GM12878 (cell line): ENCODE measurements around the gene UBE2D3. TPM values are rescaled to one million over a fixed set of nuclear protein-coding genes. Genes with fewer than 3 reads are reported as not detected.

Experiments
- ATF7 ChIP-seq: fragments of 450-650 bp; IDR thresholded peaks from 2 replicates; pipeline ENCODE4 v1.6.1; 2016; ENCODE audit warnings: low read depth, mild to moderate bottlenecking
- CBFB ChIP-seq: IDR thresholded peaks from 2 replicates; pipeline ENCODE4 v1.6.1; 2016; ENCODE audit warnings: antibody characterized with exemption, low read depth
- HDAC2 ChIP-seq: fragments of 200-600 bp; sonication (generic); IDR thresholded peaks from 2 replicates; pipeline ENCODE4 v1.6.1; 2017
- KLF5 ChIP-seq: fragments of 450-650 bp; IDR thresholded peaks from 2 replicates; pipeline ENCODE4 v1.6.1; 2014; ENCODE audit warnings: mild to moderate bottlenecking; ENCODE audit not compliant: partially characterized antibody
- MYC ChIP-seq: IDR thresholded peaks from 2 replicates; pipeline ENCODE4 v1.6.1; 2011; ENCODE audit warnings: mild to moderate bottlenecking, low read length, moderate library complexity, inconsistent platforms; ENCODE audit not compliant: insufficient read depth, insufficient replicate concordance, insufficient read length, severe bottlenecking
- NR2C1 ChIP-seq: fragments of 450-650 bp; IDR thresholded peaks from 2 replicates; pipeline ENCODE4 v1.6.1; 2017; ENCODE audit warnings: antibody characterized with exemption, mild to moderate bottlenecking, moderate library complexity
- NRF1 ChIP-seq: conservative IDR thresholded peaks from 2 replicates; pipeline ENCODE4 v1.6.1; 2011; ENCODE audit warnings: mild to moderate bottlenecking, low read depth, low read length, improper control_type of control experiment
- SIX5 ChIP-seq: IDR thresholded peaks from 2 replicates; pipeline ENCODE4 v1.6.1; 2011; ENCODE audit warnings: mild to moderate bottlenecking, low read depth, low read length, moderate library complexity; ENCODE audit not compliant: severe bottlenecking
- SMAD5 ChIP-seq: IDR thresholded peaks from 2 replicates; pipeline ENCODE4 v1.6.1; 2016; ENCODE audit warnings: antibody characterized with exemption, low read depth
- polyA plus RNA-seq, 11 experiments: library from polyadenylated mRNA; depleted of rRNA in 4 of 11; unstranded in 6 of 11; stranded (reverse) in 5 of 11; fragments of >200 nt; fragmentation: Nextera tagmentation in 4 of 11; fragmentation: Illumina TruSeq in 1 of 11; extraction: Ambion mirVana in 4 of 11; extraction: Trizol in 1 of 11; gene quantifications; 1 replicate in 1 of 11; 2 replicates in 10 of 11; pipeline versions ENCODE4 v1.2.1 to v1.2.3, GENCODE V29; 2011 to 2016; ENCODE audit warnings: inconsistent platforms in 2 of 11, missing spikeins in 2 of 11, low read depth in 1 of 11
- total RNA-seq, 4 experiments: library from RNA; depleted of rRNA in 3 of 4; stranded (reverse); fragments of >200 nt in 3 of 4; fragmentation: Illumina TruSeq in 1 of 4; extraction: Trizol in 1 of 4; gene quantifications; 2 replicates each; pipeline versions ENCODE4 v1.2.1 to v1.2.3, GENCODE V29; 2013 to 2021
- TF ChIP-seq, protein P1 (sequence below): fragments of 450-650 bp; IDR thresholded peaks from 2 replicates; pipeline ENCODE4 v1.6.1; 2018; ENCODE audit warnings: mild to moderate bottlenecking, low read depth, moderate library complexity; ENCODE audit not compliant: partially characterized antibody
- TF ChIP-seq, protein P2 (sequence below): fragments of 450-650 bp; IDR thresholded peaks from 2 replicates; pipeline ENCODE4 v1.6.1; 2017; ENCODE audit warnings: mild to moderate bottlenecking, moderate library complexity
- TF ChIP-seq, protein P3 (sequence below): IDR thresholded peaks from 2 replicates; pipeline ENCODE4 v1.6.1; 2012; ENCODE audit warnings: low read depth, low read length, improper control_type of control experiment

Gene UBE2D3
- total and polyA plus RNA-seq, 10 of the 15 experiments (the other 5 are each of a cell fraction or from before 2014, with no cell fraction given): 162 to 572 (median 395) TPM

DNA sequence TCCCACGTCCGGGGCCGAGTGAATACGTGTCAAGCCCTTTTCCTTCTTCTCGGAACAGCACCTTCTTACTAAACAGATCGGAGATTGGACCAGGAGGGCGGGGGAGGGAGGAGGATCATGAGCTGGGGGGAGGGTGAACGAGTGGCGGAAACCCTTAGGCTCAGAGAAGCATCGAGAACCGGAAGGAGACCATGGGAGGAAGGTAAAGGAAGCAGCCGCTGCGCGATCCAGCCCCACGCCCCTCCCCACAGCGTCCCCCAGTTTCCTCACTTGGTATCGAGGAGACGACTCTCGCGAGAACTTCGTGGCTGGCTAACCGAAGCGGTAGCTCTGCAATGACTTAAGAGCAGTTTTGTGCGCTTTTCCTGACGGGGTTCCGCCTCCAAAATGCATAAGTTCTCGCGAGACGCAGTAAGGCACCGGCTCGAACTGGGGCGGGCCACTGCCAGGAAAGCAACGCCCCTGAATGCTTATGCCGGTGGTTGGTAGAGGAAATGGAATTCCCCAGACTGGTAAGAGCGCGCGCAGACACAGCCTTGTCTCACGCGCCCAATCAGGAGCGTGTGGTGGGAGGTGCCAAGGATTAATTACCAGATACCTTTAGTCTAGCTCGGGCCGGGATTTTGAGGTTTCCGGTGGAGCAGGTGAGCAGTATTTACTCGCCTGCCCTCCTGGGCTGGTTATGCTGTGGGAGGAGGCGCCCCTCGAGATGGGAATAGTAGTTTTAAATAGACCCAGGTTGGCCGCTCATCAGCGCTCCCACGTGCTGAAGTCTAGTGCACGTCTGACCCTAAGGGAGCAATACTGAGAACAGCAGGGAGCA, 534 bp upstream of the UBE2D3 start (continued):
- TF ChIP-seq, protein P1, sequence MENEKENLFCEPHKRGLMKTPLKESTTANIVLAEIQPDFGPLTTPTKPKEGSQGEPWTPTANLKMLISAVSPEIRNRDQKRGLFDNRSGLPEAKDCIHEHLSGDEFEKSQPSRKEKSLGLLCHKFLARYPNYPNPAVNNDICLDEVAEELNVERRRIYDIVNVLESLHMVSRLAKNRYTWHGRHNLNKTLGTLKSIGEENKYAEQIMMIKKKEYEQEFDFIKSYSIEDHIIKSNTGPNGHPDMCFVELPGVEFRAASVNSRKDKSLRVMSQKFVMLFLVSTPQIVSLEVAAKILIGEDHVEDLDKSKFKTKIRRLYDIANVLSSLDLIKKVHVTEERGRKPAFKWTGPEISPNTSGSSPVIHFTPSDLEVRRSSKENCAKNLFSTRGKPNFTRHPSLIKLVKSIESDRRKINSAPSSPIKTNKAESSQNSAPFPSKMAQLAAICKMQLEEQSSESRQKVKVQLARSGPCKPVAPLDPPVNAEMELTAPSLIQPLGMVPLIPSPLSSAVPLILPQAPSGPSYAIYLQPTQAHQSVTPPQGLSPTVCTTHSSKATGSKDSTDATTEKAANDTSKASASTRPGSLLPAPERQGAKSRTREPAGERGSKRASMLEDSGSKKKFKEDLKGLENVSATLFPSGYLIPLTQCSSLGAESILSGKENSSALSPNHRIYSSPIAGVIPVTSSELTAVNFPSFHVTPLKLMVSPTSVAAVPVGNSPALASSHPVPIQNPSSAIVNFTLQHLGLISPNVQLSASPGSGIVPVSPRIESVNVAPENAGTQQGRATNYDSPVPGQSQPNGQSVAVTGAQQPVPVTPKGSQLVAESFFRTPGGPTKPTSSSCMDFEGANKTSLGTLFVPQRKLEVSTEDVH: no peak
- TF ChIP-seq, protein P2, sequence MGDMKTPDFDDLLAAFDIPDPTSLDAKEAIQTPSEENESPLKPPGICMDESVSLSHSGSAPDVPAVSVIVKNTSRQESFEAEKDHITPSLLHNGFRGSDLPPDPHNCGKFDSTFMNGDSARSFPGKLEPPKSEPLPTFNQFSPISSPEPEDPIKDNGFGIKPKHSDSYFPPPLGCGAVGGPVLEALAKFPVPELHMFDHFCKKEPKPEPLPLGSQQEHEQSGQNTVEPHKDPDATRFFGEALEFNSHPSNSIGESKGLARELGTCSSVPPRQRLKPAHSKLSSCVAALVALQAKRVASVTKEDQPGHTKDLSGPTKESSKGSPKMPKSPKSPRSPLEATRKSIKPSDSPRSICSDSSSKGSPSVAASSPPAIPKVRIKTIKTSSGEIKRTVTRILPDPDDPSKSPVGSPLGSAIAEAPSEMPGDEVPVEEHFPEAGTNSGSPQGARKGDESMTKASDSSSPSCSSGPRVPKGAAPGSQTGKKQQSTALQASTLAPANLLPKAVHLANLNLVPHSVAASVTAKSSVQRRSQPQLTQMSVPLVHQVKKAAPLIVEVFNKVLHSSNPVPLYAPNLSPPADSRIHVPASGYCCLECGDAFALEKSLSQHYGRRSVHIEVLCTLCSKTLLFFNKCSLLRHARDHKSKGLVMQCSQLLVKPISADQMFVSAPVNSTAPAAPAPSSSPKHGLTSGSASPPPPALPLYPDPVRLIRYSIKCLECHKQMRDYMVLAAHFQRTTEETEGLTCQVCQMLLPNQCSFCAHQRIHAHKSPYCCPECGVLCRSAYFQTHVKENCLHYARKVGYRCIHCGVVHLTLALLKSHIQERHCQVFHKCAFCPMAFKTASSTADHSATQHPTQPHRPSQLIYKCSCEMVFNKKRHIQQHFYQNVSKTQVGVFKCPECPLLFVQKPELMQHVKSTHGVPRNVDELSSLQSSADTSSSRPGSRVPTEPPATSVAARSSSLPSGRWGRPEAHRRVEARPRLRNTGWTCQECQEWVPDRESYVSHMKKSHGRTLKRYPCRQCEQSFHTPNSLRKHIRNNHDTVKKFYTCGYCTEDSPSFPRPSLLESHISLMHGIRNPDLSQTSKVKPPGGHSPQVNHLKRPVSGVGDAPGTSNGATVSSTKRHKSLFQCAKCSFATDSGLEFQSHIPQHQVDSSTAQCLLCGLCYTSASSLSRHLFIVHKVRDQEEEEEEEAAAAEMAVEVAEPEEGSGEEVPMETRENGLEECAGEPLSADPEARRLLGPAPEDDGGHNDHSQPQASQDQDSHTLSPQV: peak; percentile 66; the same call in 1 of the 2 replicates
- TF ChIP-seq ATF7 (peak; percentile 70), HDAC2 (no peak), NRF1 (peak; percentile 41; the same call in 1 of the 2 replicates), KLF5 (no peak), CBFB (peak; percentile 96), SMAD5 (peak; percentile 73), MYC (peak; percentile 24), NR2C1 (no peak), SIX5 (no peak)
- TF ChIP-seq, protein P3, sequence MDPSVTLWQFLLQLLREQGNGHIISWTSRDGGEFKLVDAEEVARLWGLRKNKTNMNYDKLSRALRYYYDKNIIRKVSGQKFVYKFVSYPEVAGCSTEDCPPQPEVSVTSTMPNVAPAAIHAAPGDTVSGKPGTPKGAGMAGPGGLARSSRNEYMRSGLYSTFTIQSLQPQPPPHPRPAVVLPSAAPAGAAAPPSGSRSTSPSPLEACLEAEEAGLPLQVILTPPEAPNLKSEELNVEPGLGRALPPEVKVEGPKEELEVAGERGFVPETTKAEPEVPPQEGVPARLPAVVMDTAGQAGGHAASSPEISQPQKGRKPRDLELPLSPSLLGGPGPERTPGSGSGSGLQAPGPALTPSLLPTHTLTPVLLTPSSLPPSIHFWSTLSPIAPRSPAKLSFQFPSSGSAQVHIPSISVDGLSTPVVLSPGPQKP: peak; percentile 70; the same call in 1 of the 2 replicates
